Lower leg skin (tissue), 3 donors: ENCODE measurements around the gene ABHD17B.

Experiments
- POLR2A ChIP-seq, 2 donors: fragments of 450-650 bp; IDR thresholded peaks; one replicate each; pipeline ENCODE4 v1.6.1; 2016 to 2017; ENCODE audit warnings: antibody characterized with exemption in 2 of 2, mild to moderate bottlenecking in 1 of 2, moderate library complexity in 1 of 2
- TF ChIP-seq, protein P1 (sequence below), 3 donors: fragments of 450-650 bp; IDR thresholded peaks; one replicate each; pipeline ENCODE4 v1.5.1; 2016; ENCODE audit warnings: antibody characterized with exemption in 3 of 3, mild to moderate bottlenecking in 3 of 3, moderate library complexity in 2 of 3

DNA sequence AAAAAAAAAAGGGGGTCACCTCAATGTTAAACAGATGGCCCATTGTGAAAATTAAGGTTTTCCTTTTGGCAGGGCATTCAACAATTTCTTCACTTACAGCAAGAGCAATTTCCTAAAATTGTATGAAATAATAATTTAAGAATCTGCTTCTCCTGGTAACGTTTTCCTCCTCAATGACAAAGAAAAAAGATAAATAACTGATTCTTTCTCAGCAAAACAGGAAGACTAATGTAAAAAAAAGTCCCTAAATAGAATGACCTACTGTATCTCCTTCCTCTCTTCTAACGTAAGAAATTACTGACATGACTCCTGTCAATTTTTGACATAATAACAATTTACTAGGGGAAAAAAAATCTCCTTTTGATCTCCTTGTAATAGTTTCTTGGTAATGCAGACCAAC lies 25.5 kb downstream of the ABHD17B start:
- TF ChIP-seq, protein P1, sequence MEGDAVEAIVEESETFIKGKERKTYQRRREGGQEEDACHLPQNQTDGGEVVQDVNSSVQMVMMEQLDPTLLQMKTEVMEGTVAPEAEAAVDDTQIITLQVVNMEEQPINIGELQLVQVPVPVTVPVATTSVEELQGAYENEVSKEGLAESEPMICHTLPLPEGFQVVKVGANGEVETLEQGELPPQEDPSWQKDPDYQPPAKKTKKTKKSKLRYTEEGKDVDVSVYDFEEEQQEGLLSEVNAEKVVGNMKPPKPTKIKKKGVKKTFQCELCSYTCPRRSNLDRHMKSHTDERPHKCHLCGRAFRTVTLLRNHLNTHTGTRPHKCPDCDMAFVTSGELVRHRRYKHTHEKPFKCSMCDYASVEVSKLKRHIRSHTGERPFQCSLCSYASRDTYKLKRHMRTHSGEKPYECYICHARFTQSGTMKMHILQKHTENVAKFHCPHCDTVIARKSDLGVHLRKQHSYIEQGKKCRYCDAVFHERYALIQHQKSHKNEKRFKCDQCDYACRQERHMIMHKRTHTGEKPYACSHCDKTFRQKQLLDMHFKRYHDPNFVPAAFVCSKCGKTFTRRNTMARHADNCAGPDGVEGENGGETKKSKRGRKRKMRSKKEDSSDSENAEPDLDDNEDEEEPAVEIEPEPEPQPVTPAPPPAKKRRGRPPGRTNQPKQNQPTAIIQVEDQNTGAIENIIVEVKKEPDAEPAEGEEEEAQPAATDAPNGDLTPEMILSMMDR (IDR thresholded peaks at IDR 0.05), result no peak
- no peak for TF ChIP-seq POLR2A (IDR thresholded peaks at IDR 0.05)
